GM21723 (cell line): ENCODE data around the gene FOXJ3.

Source experiments
- ATAC-seq: cut with Tn5 transposase; IDR thresholded peaks from one replicate; pipeline ENCODE4 v1.9.1; 2021; ENCODE audit warnings: mild to moderate bottlenecking, moderate library complexity; ENCODE audit not compliant: unreplicated experiment

Gene FOXJ3

DNA sequence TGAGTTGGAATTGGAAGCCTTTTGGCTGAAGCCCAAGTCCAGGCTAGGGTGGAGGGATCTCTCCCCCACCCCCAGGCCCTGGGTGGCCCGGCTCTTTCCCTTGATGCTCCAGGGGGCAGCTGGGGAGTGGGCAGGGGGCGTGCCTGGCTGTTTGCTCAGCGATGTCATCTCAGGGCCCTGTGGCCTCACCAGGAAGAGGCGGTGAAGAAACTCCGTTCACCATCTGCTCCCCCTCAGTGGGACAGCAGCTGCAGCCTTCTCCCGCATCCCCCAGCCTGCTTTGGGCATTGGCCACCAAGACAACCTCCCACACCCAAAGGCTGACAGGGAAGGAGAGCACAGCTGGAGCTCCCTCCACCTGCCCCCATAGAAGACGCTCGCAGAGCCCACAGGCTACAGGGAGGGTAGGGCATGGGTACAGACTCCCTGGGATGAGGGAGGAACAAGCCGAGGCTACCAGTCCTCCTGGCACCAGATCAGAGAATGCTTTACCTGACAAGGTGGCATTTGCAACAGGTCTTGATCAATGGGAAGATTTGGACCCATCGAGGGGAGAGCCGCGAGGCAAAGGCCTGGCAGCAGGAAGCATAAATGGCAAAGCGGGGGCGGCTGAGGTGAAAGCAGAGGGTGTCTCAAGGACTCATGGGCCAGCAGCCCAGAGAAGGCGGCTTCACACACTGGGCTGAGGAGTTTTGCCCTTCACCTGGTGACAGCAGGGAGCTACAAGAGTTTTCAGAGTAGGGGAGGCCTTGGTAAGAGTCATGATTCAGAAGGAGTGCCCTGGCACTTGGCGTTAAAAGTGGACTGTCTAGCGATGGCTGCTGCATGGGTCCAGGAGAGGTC lies 164.0 kb downstream of the FOXJ3 start:
- no peak for ATAC-seq

DNA sequence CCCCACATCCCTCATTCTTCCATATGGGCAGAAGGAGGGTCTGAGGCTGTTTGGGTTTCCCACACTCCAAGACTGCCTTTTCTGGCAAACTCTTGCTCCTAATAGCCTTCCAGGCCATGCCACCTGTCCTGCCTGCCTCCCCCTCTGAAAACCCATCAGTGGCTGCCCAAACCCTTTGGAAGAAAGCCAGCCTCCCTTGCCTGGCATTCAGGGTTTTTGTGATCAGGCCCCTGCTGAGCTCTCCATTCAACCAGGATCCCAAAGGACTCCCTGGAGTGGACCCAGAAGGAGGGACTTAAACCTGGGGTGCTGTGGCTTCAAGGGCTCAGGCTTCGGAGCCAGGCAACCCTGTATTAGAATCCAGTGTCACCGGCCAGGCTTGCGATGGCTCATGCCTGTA lies 166.3 kb downstream of the FOXJ3 start:
- no peak for ATAC-seq

DNA sequence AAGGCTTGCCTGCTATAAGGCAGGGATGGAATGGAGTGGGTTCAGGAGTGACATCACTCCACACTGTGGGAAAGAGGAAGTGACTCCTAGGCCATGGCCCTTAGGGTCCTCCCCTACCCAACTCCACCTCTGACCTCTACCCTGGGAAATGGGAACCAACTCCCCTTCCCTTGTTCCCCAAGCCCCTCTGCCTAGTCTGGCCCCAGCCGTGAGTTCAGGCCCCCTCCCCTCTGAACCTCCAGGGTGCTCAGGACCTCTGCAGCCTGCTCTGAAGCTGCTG lies 166.7 kb downstream of the FOXJ3 start:
- ATAC-seq, result no peak

DNA sequence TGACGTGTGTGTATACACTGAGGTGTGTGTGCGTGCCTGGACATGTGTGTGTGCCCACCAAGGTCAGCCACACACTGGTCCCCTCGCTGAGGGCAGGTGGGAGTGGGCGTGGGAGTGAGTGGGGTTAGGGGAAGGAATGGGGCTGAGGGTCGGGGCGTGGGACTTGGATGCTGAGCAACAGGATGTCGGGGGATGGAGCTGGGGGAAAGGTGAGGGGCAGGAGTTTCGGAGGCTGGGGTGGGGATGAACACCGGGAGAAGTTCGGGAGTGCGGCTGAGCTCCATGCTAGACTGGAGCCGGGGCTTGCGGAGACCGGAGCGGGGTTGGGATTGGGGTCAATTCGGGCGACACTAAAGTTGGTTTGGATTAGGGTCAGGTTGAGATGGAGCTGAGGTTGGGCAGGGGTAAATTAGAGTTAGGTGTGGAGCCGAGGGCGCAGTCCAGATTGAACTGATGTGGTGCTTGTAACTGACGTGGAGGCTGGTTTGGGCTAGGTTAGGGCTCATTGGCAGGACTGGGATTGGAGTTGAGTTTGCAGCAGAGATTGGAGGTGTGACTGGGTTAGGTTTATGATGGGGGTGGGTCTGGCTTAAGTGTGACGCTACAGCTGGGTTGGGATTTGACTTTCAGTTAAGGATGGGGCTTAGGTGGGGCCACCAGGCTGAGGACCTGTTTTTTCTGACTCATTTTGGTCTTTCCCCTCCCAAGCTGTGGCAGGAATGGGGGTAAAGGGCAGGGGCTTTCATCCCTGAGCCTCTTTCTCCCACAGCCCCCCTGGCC lies 167.2 kb downstream of the FOXJ3 start:
- ATAC-seq, result no peak

DNA sequence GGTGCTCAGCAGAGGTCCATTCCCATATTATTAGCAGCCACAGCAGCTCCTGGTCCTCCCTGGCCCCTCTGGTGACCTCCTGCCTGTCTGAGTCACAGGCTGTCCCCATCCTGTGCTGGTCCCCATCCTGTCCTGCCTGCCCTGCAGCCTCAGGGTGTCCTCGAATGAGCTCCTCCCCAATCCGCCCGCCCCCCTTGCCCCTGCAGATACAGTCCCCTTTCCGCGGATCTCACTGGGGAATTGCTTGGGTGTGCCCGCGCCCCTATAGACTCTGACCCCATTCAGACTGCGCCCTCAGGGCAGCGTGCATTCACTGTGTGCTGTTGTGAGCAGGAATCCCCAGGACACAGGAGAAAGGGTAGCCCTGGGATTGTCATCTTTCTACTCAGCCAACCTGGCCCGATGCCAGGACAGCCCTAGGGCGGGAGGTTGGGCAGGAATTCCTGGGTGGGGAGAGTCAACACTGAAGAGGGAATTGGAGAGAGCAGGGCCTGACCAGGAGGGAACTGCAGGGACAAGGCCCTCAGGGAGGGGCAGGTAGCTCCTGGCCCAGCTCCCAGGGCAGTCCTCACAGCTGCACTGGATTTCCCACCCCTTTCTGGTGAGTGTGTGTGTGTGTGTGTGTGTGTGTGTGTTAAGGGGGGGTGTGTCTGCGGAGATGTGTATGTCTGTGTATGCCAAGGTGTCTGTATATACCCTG lies 169.4 kb downstream of the FOXJ3 start:
- ATAC-seq, result no peak

DNA sequence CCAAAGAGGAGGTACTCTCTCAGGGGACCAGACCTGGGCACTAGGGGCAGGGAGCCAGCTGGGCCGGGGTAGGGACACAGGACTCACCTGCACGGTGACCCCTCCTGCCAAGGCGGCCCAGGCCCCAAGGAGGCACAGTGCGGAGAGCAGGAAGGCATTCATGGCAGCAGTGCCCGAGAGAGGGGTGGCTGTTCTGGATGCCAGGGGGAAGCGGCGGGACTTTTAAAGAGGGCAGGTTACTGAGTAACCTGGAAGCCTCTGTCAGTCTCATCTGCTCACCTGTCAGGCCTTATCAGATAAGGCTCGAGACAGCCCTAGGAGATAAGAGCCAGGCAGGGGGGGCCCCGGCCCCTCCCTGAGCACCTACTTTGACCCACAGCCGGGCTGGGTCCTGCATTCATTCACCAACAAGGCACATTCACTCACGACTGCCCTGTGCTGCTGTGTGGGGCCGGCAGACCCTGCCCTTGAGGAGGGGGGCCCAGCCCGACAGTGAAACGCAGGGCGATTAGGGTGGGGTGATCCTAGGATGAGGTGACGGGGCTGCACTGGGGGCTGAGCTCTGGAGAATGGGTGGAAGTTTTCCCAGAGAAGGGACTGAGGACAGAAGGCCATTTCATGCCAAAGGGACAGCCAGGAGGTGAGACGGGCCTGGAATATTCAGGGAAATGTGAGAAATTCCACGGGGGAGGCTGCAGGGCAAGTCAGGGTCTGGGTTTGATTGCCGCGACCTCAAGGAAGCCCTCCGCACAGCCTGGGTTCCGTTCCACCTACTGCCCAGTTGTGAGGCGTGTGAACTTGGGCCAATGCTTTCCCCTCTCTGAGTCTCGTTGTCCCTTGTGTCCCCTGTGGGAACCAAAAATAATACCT lies 170.2 kb downstream of the FOXJ3 start, which contains the start of gene GUCA2A:
GUCA2A (minus strand) TSS at position 195 of the 870 bp plus-strand sequence; CDS start at position 162, 33 bp downstream.
- ATAC-seq, result no peak

DNA sequence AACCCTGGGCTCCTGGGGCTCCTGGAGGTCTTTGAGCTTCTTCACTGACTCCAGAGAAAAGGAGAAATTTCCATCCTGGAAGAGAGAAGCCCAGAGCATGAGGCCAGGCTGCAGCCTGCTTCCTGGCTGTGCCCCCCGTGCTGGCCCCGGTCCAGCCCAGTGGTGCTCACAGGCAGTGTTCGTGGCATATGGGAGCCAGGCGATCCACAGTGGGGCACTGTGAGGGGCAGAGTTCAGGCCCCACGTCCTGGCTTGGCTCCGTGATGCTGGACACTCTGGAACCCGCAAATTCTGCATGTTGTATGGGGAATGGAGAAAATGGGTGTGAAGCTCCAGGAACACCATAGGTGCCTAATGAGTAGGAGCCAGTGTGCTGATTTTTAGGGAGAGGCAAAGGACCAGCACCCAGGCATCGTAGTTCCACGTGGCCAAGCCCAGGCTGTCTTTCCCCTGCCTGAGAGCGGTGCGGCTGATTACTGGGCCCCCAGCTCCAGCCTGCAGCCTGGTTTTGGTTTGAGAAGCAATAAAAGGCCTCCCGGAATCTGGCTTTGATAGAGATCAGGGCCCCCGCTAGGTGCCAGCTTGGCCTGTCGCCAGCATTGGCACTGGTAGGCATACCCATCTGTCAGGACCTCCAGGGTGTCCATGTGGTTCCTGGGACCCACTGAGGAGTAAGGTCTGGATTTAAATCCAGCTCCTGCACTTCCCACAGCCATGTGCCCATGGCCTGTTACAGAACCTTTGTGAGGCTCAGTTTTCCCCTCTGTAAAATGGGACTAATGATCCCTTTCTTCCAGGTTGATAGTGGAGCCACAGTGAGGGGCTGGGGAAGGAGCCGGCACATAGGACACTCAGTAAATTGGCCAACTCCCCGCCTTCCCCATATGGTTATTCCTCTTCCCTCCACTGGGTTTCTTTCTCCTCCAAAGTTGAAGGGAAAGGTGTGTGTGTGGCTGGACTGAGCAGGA lies 171.2 kb downstream of the FOXJ3 start:
- no peak for ATAC-seq

DNA sequence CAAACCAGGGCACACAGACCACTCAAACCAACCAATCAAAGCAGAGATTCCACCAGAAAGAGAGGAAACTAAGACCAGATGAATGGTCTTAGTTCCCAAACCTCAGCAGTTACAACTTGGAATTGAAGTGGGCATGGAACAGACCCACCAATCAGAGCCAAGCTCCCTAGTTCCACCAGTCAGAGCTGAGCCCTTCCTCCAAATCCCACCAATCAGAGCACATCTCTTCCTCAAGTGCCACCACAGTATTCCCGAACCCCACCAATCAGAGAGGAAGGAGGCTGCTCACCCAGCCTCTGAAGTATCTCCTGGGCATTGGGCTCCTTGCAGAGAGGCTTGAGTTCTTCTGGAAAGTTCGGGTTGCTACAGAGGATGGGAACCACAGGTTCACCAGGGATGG lies 171.9 kb downstream of the FOXJ3 start:
- ATAC-seq, result no peak

DNA sequence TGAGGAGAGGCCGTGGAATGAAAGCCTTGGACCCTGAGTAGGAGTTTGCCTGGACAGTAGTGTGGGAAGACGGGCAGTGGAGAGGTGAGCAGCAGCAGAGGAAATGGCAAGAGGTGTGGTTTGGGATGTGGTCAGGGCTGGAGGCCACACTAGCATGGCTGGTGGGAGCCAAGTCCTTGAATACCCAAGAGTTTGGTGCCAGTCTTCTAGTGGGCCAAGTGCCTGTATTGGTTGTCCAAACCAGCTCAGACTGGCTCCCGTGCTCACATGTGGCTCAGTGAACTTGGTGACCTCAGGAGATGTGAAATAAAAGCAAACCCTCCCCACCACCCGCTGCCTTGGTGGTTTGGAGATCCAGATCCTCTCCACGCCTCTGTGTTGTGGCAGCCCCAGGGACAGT lies 172.9 kb downstream of the FOXJ3 start:
- ATAC-seq, result no peak

DNA sequence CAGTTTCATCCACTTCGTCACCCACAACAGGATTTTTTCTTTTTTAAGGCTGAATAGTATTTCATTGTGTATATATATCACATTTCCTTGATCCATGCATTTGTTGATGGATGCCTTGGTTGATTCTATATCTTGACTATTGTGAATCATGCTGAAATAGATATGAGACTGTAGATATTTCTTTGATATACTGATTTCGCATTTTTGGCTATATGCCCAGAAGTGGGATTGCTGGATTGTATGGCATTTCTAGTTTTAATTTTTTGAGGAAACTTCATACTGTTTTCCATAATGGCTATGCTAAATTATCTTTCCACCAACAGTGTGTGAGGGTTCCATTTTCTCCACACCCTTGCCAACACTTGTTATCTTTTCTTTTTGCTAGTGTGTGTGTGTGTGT lies 176.8 kb downstream of the FOXJ3 start:
- ATAC-seq, result no peak

DNA sequence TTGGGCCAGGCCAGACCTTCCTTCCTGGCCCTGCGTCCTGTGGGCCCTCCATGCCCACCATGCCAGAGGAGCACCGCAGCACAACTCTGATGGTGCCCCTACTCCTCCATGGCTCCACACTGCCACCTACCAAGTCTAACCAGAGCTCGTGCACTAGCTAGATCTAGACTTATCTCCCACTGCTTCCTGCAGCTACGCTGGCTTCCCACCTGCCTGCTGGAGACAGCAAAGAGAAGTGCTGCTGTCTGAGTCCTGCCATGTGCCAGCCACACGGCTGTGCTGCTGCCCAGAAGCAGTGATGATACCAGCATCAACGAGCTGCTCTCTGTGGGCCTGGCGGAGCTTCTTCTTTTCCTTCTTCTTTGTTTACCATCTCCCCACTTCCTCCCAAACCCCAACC lies 177.4 kb downstream of the FOXJ3 start:
- ATAC-seq, result no peak

DNA sequence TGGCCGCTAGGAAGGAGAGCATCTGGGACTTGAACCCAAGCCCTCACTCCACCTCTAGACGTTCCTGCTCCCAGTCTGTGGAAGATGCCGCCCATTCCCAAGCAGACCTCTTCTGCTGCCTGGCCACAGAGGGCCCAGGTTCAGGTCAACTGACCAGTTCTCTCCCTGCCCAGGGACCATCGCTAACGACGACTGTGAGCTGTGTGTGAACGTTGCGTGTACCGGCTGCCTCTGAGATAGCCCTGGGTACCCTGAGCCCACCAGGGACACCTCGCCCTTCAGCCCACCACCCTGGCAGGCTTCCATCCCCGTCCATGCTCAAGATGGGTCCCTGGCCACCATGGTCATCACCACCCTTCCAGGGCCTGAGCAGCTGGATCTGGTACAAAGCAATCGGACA lies 179.7 kb downstream of the FOXJ3 start:
- no peak for ATAC-seq

DNA sequence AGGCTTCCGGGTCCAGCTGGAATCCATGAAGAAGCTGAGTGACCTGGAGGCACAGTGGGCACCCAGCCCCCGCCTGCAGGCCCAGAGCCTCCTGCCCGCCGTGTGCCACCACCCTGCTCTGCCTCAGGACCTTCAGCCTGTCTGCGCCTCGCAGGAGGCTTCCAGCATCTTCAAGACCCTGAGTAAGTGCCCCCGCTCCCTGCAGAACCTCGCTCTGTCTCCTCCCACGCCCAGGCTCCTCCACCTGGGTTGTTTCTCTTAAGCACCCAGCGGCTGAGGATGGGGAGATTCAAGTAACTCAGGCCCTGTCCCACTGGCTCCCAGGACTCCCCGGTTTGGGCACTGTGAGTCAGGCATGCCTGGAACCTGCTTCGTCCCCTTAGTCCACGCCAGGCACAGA lies 180.3 kb downstream of the FOXJ3 start:
- no peak for ATAC-seq

DNA sequence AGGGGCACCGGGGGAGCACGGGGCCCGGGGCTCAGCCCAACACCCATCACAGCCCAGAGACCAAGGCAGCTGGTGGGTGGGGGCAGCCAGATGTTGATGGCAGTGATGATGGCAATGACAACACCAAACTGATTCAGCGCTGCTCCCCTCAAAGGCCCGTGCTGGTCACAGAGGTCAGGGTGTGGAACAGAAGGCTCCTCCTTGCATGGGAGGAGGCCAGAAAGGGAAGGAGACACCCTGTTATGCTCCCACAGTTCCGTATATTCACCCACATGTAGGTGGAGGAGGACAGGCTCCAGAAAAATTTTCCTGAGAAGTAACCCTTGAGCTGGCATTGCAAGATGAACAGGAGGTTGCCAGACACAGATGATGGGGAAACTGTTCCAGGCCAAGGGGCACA lies 181.4 kb downstream of the FOXJ3 start:
- ATAC-seq, result no peak

DNA sequence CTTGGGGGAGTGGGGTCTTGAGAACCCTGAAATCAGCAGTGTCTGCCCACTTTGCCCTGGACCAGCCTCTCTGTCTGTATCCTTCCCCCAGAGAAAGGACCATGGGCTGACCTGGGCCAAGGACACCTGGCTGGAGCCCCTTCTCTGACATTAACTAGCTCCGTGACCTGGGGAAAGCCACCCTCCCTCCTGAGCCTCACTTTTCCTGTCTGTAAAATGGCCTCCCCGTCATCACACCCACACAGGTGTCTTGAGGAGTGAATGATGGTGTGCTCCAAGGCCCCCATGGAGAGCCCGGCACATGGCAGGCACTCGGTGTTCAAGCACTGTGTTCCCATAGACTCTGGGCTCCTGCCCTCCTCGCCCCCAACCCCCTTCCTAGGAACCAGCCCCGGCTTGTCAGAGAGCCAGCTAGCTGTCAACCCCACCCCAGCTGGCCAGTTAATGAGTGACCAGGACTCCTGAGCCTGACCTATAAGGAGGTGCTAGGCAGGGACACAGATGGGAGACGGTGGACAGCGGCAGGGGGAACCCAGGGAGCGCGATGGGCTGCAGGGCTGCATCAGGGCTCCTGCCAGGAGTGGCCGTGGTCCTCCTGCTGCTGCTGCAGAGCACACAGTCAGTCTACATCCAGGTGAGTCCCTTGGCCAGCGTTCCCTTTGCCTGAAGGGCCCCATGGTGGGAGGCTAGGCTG lies 182.0 kb downstream of the FOXJ3 start, which contains the start of gene GUCA2B:
GUCA2B (plus strand) TSS at position 504 of the 694 bp plus-strand sequence; CDS start at position 545, 41 bp downstream.
- ATAC-seq, result no peak

DNA sequence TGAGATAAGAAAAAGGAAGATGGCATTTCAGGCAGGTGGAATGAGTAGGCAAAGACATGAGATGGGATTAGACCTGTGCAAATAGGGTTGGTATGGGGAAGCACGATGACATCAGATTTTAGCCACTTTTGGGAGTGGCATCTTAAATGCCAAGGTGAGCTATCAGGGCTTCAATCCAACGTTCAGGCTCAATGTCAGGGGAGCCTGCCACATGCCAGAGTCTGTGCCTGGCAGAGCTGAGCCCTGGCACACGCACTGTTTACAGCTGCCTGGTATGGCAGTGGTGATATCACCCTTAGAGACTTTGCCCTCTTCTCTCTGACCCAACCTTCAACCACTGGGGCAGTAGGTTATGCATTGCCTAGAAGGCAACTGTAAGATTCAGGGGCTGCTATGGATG lies 182.9 kb downstream of the FOXJ3 start:
- ATAC-seq, result no peak

DNA sequence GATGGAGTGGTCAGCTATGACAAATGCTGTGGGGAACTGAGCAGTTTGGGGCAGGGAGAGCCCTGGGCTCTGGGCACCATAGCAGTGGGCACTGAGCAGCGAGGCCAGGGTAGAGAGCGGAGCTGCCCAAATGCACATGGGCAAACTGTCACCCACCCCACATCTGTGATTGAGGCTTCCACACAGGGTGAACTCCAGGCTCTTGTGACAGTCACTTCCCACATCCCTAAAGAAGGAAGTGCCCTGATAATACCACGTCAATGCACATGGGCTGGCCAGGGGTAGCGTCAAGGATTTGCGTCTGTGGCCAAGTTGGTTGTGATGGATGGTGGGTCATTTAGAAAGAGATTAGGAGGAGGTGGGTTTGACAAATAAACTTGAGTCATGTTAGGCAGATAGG lies 184.4 kb downstream of the FOXJ3 start:
- no peak for ATAC-seq

DNA sequence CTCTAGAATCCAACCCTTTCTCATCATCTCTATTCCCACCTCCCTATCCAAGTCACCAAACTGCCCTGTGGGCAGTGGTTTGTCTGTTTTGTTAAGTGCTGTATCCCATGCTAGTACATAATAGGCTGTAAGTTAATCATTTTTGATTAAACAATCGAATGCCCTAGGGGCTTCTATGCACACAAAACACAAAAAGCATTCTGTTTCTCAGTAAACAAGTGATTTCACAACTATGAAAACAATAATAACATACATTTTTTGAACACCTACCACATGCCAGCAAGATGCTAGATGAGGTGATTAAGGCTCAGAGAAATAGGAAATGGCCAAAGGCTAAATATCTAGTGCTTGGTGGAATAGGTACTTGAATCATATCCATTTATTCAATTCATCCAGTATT lies 186.9 kb downstream of the FOXJ3 start:
- ATAC-seq, result no peak
